ENCODE data around the gene RIN2. TPM values are rescaled to one million over a fixed set of nuclear protein-coding genes. Genes with fewer than 3 reads are reported as not detected.

RIN2 gene
- total RNA-seq, 2 experiments from 2014 or later: not detected

DNA sequence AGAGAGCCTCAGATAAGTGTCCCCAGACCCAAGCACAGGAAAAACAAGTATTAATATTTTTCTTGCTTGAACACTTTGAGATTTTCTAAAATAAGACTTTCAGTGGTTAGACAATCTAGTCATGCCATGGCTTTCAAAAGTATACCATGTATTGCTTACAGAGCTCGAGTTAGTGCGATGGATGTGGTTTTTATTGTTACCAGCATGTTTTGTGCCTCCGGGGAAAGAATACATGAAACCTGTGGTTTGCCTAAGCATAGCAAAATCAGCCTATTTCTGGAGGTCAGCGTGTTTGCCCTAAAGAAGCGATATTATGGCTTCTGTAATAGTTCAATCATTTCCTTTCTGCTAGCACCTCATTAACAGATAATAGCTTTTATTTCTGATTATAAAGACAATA lies 21.6 kb downstream of the RIN2 start:
- DNase-seq (no peak), ATAC-seq (no peak)
- no peak overlapping the region for H3K27ac Mint-ChIP-seq
- H3K4me3 Mint-ChIP-seq: no peak overlapping the region
- H3K9me3 Mint-ChIP-seq: no peaks in the 10 kb centered on the region
- H3K4me1 Mint-ChIP-seq (ENCODE audit: low read depth): no peaks in the 10 kb centered on the region
- intact Hi-C loops (cut with micrococcal nuclease): no loop called here
- TF ChIP-seq, protein P1, sequence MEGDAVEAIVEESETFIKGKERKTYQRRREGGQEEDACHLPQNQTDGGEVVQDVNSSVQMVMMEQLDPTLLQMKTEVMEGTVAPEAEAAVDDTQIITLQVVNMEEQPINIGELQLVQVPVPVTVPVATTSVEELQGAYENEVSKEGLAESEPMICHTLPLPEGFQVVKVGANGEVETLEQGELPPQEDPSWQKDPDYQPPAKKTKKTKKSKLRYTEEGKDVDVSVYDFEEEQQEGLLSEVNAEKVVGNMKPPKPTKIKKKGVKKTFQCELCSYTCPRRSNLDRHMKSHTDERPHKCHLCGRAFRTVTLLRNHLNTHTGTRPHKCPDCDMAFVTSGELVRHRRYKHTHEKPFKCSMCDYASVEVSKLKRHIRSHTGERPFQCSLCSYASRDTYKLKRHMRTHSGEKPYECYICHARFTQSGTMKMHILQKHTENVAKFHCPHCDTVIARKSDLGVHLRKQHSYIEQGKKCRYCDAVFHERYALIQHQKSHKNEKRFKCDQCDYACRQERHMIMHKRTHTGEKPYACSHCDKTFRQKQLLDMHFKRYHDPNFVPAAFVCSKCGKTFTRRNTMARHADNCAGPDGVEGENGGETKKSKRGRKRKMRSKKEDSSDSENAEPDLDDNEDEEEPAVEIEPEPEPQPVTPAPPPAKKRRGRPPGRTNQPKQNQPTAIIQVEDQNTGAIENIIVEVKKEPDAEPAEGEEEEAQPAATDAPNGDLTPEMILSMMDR (IDR thresholded peaks at IDR 0.05): no peak
- ChIA-PET CTCF (interaction anchor here (1.3 kb wide), 1 partner anchor 10 kb away, joined by 7 read pairs; no protein-coding TSS in a partner anchor), POLR2A (interaction anchor here (0.6 kb wide), 1 partner anchor 10 kb away, joined by 3 read pairs; no protein-coding TSS in a partner anchor)
- peaks cover 10% of the 10 kb centered on the region for H3K27me3 Mint-ChIP-seq
- no peaks in the 10 kb centered on the region for H3K36me3 Mint-ChIP-seq (ENCODE audit: low read depth)

DNA sequence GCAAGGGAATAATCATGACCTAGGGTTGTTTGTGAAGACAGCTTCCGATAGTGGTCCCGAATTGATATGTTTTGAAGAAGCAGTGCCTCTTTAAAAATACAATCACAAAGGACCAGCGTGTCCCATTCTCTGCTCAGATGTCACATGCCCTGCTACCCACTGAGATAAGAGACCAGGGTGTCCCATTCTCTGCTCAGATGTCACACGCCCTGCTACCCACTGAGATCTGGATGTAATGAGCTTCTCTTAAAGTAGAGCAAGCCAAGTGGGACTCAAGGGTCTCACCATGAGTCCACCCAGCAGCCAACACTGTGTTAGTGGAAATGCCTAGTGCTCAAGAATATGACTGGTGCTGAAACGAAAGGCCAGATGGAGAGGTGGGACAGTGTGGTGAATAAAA lies 22.2 kb downstream of the RIN2 start:
- Mint-ChIP-seq H3K36me3 (ENCODE audit: low read depth) (no peaks in the 10 kb centered on the region), H3K4me3 (no peak overlapping the region), H3K27ac (no peak overlapping the region), H3K27me3 (peaks cover 10% of the 10 kb centered on the region), H3K9me3 (no peaks in the 10 kb centered on the region), H3K4me1 (ENCODE audit: low read depth) (peaks cover 2% of the 10 kb centered on the region)
- intact Hi-C loops (cut with micrococcal nuclease): no loop called here
- no peak for ATAC-seq
- POLR2A ChIA-PET: interaction anchor here (0.6 kb wide), 1 partner anchor 11 kb away, joined by 3 read pairs; no protein-coding TSS in a partner anchor
- TF ChIP-seq, protein P1 (IDR thresholded peaks at IDR 0.05): no peak
- DNase-seq: no peak
- CTCF ChIA-PET: interaction anchor here (1.3 kb wide), 1 partner anchor 11 kb away, joined by 7 read pairs; no protein-coding TSS in a partner anchor

DNA sequence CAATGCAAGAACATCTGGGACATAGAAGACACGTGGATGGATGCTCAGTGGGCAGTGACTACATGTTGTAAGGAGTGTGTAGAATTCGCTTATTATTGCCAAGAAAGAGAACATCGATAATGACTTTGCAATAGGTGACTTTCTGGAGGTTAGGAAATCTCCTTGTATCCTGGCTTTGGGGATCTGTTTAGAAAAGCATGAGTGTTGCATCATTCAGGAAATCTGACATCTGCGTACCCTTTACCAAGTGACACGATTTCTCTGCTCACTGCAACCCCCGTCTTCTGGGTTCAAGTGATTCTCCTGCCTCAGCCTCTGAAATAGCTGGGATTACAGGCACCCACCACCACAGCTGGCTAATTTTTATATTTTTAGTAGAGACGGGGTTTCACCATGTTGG lies 23.2 kb downstream of the RIN2 start:
- intact Hi-C loops (cut with micrococcal nuclease): no loop called here
- H3K9me3 Mint-ChIP-seq: no peaks in the 10 kb centered on the region
- ChIA-PET CTCF (no interaction called here), POLR2A (no interaction called here)
- TF ChIP-seq, protein P1 (IDR thresholded peaks at IDR 0.05): no peak
- DNase-seq (no peak), ATAC-seq (no peak)
- no peaks in the 10 kb centered on the region for H3K36me3 Mint-ChIP-seq (ENCODE audit: low read depth)
- peaks cover 15% of the 10 kb centered on the region for H3K27me3 Mint-ChIP-seq
- no peak overlapping the region for H3K27ac Mint-ChIP-seq
- peaks cover 2% of the 10 kb centered on the region for H3K4me1 Mint-ChIP-seq (ENCODE audit: low read depth)
- no peak overlapping the region for H3K4me3 Mint-ChIP-seq

DNA sequence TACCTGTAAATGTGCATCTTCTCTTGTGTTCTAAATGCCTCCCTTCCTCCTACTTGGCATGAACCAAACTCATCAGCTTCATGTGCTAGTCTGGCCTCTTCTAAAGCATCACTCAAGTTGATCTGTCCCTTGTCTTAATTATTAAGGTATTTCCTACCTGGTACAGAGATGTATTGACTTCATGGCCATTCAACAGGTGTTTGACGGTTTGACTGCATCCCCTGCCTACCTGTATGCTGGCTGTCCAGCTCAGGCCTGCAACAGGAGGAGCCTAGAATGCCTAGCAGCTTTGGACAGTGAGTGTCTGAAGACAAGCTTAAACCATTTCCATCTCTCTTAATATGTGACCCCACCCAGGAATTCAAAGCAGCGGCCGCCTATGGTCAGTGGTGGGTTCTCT lies 24.6 kb downstream of the RIN2 start:
- POLR2A ChIA-PET: no interaction called here
- ATAC-seq: no peak
- peaks cover 2% of the 10 kb centered on the region for H3K4me1 Mint-ChIP-seq (ENCODE audit: low read depth)
- peaks cover 12% of the 10 kb centered on the region for H3K27me3 Mint-ChIP-seq
- TF ChIP-seq, protein P1 (IDR thresholded peaks at IDR 0.05): no peak
- no peak overlapping the region for H3K4me3 Mint-ChIP-seq
- no peaks in the 10 kb centered on the region for H3K9me3 Mint-ChIP-seq
- no peak for DNase-seq
- CTCF ChIA-PET: interaction anchor here (1.0 kb wide), 1 partner anchor 212 kb away, joined by 3 read pairs; no protein-coding TSS in a partner anchor
- H3K27ac Mint-ChIP-seq: no peak overlapping the region
- no peaks in the 10 kb centered on the region for H3K36me3 Mint-ChIP-seq (ENCODE audit: low read depth)
- intact Hi-C loops (cut with micrococcal nuclease): no loop called here

DNA sequence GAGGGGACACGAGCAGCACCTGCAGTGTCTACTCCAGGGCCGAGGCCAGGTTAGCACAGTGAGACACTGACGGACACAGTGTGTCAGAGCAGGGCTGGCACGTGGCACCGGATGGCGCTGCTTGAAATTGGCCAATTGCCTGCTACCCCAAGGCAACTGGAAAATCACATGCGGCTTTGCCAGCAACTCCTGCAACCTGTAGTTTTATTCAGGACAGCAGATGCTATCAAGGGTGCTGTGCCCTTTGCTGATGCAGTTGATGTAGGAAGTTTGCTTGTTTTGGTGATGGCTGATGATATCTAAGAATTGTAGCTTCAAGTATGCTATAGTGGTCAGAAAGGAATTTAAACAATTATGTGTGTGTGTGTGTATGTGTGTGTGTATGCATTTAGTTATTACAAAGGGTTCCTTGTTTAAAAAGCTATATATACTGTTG lies 25.9 kb downstream of the RIN2 start:
- no peak overlapping the region for H3K4me3 Mint-ChIP-seq
- H3K27me3 Mint-ChIP-seq: peaks cover 10% of the 10 kb centered on the region
- ATAC-seq: no peak
- ChIA-PET CTCF (interaction anchor here (3.5 kb wide), 1 partner anchor 215 kb away, joined by 14 read pairs; no protein-coding TSS in a partner anchor), POLR2A (no interaction called here)
- no peak overlapping the region for H3K27ac Mint-ChIP-seq
- H3K36me3 Mint-ChIP-seq (ENCODE audit: low read depth): no peaks in the 10 kb centered on the region
- H3K9me3 Mint-ChIP-seq: peaks cover 3% of the 10 kb centered on the region
- DNase-seq: no peak
- TF ChIP-seq, protein P1 (IDR thresholded peaks at IDR 0.05): no peak
- intact Hi-C loops (cut with micrococcal nuclease): loop anchor here (2.0 kb wide), 1 partner anchor 211 kb away; no protein-coding TSS in a partner anchor
- peaks cover 2% of the 10 kb centered on the region for H3K4me1 Mint-ChIP-seq (ENCODE audit: low read depth)
